ENCODE results near the gene CORO2B. TPM values are rescaled to one million over a fixed set of nuclear protein-coding genes. Genes with fewer than 3 reads are reported as not detected.

Gene CORO2B
- total and polyA plus RNA-seq, 2 experiments from 2014 or later: 1.6 to 4.6 TPM

GRCh38 chr15:68589053-68589452, 10.3 kb downstream of the CORO2B start:
- Histone ChIP-seq H3F3A (replicated peaks; ENCODE audit: low read depth) (no peaks in the 10 kb centered on the region), H3K79me2 (replicated peaks; ENCODE audit: insufficient read depth) (no peaks in the 10 kb centered on the region), H4K20me1 (replicated peaks; ENCODE audit: insufficient read depth) (no peaks in the 10 kb centered on the region), H3K9me2 (ENCODE audit: insufficient read depth) (no peaks in the 10 kb centered on the region), H3K4me3 (no peak overlapping the region), H2AFZ (no peak overlapping the region), H3K27me3 (ENCODE audit: insufficient read depth) (no peaks in the 10 kb centered on the region), H3K36me3 (ENCODE audit: insufficient read depth) (no peaks in the 10 kb centered on the region), H3K4me2 (no peak overlapping the region), H3K4me1 (ENCODE audit: insufficient read depth) (no peaks in the 10 kb centered on the region; the same call in 1 of the 2 replicates), H3K27ac (ENCODE audit: low read depth) (no peak overlapping the region)
- no peak overlapping the region for H3K4me3 Mint-ChIP-seq
- H3K27ac Mint-ChIP-seq: no peak overlapping the region
- no peak for ATAC-seq
- no peaks in the 10 kb centered on the region for H3K9me3 Mint-ChIP-seq
- H3K36me3 Mint-ChIP-seq (ENCODE audit: low read depth): no peaks in the 10 kb centered on the region
- peaks cover 4% of the 10 kb centered on the region for H3K27me3 Mint-ChIP-seq (ENCODE audit: insufficient read depth, low read depth, poor library complexity)
- DNase-seq (ENCODE audit: low spot score): no peak
- TF ChIP-seq ZNF114 (CRISPR knock-in tag; IDR thresholded peaks at IDR 0.05): no peak
- TF ChIP-seq JUNB (IDR thresholded peaks at IDR 0.05; ENCODE audit: unreplicated experiment): no peak
- TF ChIP-seq, protein P1, sequence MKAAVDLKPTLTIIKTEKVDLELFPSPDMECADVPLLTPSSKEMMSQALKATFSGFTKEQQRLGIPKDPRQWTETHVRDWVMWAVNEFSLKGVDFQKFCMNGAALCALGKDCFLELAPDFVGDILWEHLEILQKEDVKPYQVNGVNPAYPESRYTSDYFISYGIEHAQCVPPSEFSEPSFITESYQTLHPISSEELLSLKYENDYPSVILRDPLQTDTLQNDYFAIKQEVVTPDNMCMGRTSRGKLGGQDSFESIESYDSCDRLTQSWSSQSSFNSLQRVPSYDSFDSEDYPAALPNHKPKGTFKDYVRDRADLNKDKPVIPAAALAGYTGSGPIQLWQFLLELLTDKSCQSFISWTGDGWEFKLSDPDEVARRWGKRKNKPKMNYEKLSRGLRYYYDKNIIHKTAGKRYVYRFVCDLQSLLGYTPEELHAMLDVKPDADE (IDR thresholded peaks at IDR 0.05): no peak
- TF ChIP-seq, protein P2, sequence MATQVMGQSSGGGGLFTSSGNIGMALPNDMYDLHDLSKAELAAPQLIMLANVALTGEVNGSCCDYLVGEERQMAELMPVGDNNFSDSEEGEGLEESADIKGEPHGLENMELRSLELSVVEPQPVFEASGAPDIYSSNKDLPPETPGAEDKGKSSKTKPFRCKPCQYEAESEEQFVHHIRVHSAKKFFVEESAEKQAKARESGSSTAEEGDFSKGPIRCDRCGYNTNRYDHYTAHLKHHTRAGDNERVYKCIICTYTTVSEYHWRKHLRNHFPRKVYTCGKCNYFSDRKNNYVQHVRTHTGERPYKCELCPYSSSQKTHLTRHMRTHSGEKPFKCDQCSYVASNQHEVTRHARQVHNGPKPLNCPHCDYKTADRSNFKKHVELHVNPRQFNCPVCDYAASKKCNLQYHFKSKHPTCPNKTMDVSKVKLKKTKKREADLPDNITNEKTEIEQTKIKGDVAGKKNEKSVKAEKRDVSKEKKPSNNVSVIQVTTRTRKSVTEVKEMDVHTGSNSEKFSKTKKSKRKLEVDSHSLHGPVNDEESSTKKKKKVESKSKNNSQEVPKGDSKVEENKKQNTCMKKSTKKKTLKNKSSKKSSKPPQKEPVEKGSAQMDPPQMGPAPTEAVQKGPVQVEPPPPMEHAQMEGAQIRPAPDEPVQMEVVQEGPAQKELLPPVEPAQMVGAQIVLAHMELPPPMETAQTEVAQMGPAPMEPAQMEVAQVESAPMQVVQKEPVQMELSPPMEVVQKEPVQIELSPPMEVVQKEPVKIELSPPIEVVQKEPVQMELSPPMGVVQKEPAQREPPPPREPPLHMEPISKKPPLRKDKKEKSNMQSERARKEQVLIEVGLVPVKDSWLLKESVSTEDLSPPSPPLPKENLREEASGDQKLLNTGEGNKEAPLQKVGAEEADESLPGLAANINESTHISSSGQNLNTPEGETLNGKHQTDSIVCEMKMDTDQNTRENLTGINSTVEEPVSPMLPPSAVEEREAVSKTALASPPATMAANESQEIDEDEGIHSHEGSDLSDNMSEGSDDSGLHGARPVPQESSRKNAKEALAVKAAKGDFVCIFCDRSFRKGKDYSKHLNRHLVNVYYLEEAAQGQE (IDR thresholded peaks at IDR 0.05; ENCODE audit: unreplicated experiment): no peak
- TF ChIP-seq POLR2AphosphoS5 (IDR thresholded peaks at IDR 0.05; ENCODE audit: low read depth): no peak
- TF ChIP-seq, protein P3, sequence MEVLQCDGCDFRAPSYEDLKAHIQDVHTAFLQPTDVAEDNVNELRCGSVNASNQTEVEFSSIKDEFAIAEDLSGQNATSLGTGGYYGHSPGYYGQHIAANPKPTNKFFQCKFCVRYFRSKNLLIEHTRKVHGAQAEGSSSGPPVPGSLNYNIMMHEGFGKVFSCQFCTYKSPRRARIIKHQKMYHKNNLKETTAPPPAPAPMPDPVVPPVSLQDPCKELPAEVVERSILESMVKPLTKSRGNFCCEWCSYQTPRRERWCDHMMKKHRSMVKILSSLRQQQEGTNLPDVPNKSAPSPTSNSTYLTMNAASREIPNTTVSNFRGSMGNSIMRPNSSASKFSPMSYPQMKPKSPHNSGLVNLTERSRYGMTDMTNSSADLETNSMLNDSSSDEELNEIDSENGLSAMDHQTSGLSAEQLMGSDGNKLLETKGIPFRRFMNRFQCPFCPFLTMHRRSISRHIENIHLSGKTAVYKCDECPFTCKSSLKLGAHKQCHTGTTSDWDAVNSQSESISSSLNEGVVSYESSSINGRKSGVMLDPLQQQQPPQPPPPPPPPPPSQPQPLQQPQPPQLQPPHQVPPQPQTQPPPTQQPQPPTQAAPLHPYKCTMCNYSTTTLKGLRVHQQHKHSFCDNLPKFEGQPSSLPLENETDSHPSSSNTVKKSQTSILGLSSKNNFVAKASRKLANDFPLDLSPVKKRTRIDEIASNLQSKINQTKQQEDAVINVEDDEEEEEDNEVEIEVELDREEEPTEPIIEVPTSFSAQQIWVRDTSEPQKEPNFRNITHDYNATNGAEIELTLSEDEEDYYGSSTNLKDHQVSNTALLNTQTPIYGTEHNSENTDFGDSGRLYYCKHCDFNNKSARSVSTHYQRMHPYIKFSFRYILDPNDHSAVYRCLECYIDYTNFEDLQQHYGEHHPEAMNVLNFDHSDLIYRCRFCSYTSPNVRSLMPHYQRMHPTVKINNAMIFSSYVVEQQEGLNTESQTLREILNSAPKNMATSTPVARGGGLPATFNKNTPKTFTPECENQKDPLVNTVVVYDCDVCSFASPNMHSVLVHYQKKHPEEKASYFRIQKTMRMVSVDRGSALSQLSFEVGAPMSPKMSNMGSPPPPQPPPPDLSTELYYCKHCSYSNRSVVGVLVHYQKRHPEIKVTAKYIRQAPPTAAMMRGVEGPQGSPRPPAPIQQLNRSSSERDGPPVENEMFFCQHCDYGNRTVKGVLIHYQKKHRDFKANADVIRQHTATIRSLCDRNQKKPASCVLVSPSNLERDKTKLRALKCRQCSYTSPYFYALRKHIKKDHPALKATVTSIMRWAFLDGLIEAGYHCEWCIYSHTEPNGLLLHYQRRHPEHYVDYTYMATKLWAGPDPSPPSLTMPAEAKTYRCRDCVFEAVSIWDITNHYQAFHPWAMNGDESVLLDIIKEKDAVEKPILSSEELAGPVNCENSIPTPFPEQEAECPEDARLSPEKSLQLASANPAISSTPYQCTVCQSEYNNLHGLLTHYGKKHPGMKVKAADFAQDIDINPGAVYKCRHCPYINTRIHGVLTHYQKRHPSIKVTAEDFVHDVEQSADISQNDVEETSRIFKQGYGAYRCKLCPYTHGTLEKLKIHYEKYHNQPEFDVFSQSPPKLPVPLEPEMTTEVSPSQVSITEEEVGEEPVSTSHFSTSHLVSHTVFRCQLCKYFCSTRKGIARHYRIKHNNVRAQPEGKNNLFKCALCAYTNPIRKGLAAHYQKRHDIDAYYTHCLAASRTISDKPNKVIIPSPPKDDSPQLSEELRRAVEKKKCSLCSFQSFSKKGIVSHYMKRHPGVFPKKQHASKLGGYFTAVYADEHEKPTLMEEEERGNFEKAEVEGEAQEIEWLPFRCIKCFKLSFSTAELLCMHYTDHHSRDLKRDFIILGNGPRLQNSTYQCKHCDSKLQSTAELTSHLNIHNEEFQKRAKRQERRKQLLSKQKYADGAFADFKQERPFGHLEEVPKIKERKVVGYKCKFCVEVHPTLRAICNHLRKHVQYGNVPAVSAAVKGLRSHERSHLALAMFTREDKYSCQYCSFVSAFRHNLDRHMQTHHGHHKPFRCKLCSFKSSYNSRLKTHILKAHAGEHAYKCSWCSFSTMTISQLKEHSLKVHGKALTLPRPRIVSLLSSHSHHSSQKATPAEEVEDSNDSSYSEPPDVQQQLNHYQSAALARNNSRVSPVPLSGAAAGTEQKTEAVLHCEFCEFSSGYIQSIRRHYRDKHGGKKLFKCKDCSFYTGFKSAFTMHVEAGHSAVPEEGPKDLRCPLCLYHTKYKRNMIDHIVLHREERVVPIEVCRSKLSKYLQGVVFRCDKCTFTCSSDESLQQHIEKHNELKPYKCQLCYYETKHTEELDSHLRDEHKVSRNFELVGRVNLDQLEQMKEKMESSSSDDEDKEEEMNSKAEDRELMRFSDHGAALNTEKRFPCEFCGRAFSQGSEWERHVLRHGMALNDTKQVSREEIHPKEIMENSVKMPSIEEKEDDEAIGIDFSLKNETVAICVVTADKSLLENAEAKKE (CRISPR knock-in tag; IDR thresholded peaks at IDR 0.05): no peak
- TF ChIP-seq STAT1 (IDR thresholded peaks at IDR 0.05; ENCODE audit: unreplicated experiment): no peak
- no peak for TF ChIP-seq EZH2 (IDR thresholded peaks at IDR 0.05; ENCODE audit: low read depth, unreplicated experiment)
- no peak for TF ChIP-seq CREB1 (CRISPR knock-in tag; IDR thresholded peaks at IDR 0.05; ENCODE audit: low read depth)
- no peak for TF ChIP-seq ZNF331 (CRISPR knock-in tag; IDR thresholded peaks at IDR 0.05; ENCODE audit: low read depth)
- no peak for TF ChIP-seq CTCF (conservative IDR thresholded peaks at IDR 0.05; ENCODE audit: low read depth in 2 of 2)
- no peak for TF ChIP-seq NANOG (IDR thresholded peaks at IDR 0.05; ENCODE audit: borderline replicate concordance)
- TF ChIP-seq EZH2phosphoT487 (IDR thresholded peaks at IDR 0.05; ENCODE audit: unreplicated experiment): no peak
- H3K4me1 Mint-ChIP-seq: peaks cover 33% of the 10 kb centered on the region

All from GM23338 (cell line).